Kidney capillary endothelial cell (primary cell): ENCODE results near the gene SGMS2.
"Not testable (repeated sequence)": the region's sequence is repeated elsewhere in the genome, so short reads cannot be mapped to it uniquely, and the experiment has no call there.

Source experiments
- DNase-seq: peaks from one replicate; pipeline ENCODE4 v3.0.0-alpha.2; 2018; ENCODE audit warnings: low spot score

SGMS2 gene

DNA sequence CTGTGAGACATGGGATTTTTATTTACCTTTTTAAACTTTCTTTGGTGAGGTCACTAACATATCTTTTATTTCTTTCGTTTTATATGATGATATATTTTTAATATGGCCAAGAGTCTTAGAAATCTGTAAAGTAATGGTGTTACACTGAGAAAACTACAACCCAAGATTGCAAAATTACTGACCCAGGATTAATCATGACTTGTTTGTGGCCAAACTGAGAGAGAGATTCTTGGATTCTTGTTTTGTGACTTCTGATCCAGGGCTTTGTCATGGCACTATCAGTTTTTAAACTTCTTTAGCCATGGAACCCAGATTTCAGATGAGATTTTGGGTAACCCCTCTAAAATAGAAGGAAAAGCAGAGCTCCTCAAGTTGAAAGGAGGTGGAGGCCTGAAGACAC, 42.0 kb downstream of the SGMS2 start:
- DNase-seq, result no peak

DNA sequence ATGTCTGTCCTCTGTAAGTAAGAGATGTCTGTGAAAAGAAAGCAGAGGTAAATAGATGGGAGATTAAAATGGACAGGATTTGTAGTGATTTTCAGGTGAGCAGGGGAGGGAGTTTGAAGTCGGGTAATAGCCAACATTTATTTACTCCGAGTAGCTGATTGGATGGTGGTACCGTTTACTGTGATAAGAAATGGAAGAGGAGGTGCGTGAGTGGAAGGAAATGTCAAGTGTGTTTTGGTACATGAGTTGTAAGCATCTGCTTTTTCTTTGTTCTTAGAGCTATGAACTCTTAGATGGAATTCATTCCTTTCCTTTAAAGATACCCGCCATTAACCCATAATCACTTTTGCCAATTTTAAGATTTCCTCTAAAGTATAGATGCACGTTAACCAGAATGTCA, 45.5 kb downstream of the SGMS2 start:
- DNase-seq, result no peak

DNA sequence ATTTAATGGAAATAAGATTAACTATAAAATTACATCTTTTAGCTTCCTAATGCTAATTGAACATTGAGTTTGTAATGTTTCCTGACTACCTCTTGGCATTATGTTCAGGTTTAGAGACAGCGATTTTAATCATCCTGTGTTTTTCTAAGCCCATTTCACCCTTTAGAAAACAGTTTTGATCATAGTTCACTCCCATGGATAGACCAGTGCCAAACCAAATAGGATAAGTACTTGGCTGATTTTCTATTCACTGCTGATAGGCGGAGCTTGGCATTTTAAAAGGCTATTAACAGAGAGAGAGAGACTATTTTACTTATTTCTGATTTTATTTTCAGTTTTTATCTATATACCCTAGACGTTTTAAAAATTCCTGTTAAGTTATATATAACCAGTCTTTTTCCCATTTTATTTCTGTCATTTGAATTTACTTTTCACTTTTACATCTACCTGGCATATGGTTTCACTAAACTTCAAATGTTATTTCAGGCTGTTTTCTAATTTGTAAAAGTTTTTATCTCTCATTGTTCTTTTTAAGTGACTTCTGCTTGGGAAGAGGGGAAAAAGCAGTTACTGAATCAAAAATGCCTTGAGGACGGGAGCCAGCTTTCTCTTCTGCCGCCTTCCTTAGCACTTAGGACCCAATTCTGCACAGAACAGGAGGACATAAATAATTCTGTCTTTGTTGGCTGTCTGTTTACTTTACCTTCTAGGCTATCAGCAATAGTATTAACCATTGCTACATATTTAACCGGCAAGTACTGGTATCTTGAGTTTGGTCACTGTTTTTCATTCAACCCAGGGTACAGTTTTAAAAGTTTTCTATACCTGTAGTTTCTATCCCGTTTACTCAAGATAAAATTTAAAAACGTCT, 46.4 kb downstream of the SGMS2 start:
- DNase-seq, result no peak

DNA sequence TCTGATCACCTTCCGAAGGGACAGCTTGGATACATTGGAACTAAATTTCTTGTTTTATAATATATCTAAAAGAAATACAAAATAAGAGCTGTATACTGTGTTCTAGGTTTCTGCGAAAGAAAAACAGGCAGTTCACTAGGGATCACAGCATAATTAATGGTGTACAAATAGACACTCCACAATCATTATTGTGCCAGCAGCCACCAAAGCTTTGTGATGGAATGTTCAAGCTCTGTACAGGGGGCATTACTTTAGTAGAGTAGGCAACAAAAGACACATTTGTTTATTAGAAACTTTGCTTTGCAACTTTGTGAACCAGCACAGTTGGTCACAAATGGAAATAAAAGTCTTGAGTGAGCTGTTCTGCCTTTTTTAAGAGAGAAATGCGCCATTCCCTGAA, 49.3 kb downstream of the SGMS2 start:
- DNase-seq, result no peak

DNA sequence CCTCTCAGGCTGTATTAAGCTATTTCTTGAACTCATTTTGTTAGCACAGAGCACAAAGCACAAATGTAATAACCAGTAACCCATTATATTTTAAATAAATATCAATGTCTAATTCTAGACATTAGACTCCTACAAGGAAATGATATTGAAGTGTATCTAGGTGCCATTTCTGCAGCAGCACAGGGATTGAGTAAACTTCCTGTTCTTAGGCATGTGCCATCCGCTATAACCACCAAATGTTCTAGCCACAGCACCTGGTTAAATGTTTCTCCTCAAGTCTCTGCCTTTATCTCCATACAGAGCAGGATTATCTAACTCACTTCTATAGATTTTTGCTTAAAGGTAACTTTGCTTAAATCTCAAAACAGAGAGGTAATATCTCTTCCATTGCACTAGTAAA, 51.4 kb downstream of the SGMS2 start:
- DNase-seq, result no peak

DNA sequence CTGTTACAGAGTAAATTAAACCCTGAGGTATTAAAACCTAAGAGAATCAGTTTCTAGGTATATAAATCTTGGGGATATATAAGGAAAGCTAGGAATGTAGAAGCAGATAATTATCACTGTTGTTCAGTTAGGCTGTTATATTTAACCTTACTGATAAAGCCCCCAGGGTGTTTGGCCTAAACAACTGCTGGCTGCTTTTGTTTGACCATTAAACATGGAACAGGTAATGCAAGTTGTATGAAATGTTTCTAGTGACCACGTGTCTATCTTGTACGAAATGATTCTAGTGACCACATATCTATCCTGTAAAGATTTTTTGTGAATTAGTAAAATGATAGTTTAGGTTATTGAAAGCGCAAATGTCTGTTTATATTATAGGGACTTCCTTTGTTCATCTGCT, 52.6 kb downstream of the SGMS2 start:
- no peak for DNase-seq

DNA sequence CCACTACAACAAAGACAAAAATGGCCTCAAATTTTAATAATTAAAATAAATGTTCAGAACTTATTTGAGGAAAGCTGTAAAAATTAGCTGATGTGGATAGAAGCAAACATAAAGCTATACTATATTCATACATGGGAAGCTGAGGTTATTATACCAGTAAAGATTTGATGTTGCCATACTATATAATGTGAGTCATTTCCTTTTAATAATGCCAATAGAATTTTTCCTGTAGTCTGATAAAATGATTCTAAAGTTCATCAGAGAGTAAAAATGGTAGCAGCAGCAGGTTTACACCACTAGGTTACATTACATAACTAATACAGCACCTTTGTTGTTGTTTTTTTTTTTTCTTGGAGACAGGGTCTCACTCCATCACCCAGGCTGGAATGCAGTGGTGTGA, 61.1 kb downstream of the SGMS2 start:
- DNase-seq, result no peak

DNA sequence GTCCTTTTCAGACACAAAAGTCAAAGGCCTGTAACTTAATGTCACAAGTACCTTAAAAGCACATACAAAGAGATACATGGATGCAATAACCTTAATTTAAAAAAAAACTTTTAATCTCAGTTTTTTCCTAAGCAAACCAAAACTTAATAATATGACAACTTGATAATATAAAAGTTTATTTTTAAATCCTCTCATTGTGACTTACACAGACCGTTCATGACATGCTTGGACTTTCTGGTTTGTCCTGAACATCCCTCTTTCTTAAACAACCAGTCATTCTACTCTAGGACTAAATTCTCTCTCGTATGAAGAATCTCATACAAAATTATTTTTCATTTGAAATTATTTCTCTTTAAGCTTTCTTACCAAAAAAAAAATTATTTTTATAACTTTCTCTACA, 63.5 kb downstream of the SGMS2 start:
- DNase-seq, result no peak

DNA sequence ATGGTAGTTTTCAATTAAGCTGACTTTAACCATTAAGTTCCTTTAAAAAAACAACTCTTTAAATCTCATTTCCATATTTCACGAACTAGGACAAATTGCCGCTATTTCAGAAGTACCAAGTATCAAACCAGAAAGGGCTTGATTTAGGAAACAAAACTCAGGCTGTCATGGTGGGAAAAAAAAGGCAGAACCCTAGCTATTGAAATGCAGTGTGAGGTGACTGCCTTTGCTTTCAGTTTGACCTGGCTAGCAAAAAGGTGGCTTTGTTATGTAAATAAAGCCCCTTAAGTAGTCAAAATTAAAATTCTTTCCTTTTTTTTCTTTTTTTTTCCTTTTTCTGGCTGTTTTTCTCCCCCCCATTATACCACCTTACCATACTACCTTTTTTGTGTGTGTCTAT, 66.0 kb downstream of the SGMS2 start:
- no peak for DNase-seq

DNA sequence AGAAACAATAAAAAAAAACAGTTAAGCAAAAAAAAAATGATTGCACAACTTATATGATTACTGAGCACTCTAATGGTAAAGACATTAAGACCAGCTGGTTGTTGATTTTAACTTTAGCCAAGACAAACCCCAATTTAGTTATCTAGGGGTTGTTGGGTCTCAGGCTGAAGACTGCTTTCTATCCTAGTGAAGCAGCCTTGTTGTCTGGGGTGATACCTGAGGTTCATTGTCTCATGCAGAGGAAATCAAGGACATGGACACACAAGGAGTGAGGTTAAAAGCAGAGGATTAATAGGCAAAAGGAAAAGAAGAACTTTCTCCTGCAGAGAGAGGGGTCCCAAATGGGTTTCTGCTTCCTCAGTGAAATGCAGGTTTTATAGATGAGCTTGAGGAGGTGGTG, 66.6 kb downstream of the SGMS2 start:
- DNase-seq, result no peak

DNA sequence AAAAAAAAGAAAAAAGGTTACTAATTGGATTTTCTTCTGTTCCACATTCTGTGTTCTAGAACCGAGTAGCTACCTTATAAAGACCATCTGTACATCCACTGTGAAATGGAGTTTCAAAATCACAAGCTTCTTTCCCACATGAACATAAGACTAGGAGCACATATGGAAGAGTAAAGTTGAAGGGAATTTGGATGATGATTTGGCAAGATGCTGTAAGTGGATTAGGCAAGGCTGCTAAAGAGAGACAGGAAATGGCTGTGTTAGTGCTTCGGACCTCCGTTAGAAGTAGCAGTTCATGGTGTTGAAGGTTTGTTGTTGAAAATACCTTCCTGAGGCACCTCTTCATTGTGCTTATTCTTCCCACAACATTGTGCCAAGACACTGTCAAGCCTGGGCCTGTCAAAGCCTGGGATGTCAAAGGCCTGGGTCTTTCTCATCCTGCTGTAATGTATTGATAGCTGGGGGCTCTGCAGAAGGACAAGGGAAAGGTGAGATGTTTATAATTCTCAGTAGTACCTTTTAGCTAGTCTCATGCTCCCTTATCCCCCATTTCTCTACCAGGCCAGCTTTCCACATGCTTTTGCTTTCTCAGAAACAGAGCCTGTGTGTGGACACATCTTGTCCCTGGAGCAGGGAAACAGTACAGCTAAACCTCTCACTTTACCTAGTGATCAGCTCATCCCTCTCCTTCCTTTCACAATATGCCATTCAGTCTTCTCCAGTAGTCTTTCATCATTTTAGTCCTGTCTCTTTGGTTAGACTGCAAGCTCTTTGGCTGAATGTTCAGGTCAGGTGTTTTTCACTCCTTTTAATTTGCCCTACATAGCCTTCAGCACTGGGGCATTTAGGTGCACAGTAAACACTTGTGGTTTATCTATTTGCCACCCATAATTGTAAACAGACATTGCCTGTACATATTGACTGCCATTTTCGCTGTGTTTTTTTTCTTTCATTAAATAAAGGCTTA, 68.7 kb downstream of the SGMS2 start:
- DNase-seq, result no peak

DNA sequence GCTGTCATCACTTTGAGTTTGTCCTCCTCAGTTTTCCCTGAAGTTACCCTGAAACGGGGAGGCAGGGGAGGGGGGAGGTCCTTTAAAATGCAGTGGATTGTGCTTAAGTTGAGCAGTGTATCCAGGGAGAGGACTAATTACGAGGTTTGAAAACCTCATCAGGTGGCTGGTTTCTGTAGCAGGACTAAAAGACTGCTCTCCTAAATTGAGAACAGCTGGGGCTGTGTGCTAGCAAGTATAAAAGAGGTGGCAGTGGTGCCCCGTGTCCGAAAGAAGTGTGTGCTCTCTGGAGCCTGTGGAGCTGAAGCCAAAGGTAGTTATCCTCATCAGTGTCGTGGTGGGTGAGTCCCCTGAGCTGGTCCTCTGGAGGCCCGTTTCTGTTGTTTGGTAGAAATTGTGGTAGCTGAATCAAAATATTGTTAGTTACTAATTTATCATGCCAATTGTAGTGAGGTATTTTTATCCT, 69.4 kb downstream of the SGMS2 start:
- DNase-seq, result no peak

DNA sequence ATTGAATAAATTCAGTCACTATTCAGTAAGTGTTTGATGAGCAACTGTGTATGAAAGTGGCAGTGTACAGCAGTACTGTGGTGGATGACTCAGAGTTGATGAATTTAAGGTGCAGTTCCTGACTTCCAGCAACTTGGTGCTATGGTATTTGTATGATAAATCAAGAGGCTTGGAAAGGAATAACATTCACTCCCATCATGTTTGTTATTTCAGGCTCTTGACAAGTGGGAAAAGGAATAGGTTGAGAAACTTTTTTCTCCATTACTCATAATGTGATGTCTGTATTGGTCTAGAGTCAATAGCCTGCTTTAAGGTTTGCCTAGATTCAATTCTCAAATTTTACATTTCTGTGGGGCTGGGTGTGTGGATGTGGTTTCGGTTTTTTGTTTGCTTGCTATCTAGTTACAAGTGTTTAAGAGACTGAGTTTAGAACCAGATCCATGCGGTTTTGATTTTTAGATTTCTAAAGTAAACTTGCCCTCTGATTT, 71.5 kb downstream of the SGMS2 start:
- peak; percentile 78 for DNase-seq

DNA sequence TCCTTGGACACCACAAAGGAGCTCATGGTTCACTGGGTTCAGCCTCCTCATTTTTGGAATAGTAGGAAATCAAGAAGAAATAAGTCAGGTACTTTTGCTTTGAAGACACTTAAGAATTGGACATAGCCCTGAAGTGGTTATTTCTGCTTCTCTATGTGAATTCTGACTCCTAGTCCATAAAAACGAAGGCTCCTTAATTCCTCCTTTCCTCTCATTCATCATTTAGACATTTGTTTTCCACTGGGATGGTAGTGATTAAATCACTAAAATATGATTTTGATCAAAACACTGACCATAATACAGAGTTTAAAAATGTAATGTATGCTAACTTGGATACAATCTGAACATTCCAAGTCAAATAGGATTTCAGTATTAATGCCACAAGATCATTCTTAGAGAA, 71.9 kb downstream of the SGMS2 start:
- DNase-seq, result no peak

DNA sequence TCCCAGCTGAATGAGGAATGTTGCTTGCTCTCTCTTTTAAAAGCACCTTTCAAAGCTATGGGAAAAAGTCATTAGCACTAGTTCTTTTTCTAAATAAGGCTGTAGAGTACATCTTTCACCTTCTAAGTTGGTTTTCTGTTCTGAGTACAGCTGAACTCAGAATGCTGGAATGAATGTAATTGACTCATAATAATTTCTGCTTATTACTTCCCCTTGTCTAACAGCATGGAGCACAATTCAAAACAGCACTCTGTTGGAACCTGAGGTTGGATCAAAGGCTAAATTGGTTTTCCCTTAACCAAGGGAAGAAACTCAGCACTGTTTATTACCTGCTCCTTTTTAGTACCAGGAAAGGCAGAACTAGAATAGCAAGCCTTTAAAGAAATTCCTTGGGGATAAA, 73.1 kb downstream of the SGMS2 start:
- DNase-seq, result no peak

DNA sequence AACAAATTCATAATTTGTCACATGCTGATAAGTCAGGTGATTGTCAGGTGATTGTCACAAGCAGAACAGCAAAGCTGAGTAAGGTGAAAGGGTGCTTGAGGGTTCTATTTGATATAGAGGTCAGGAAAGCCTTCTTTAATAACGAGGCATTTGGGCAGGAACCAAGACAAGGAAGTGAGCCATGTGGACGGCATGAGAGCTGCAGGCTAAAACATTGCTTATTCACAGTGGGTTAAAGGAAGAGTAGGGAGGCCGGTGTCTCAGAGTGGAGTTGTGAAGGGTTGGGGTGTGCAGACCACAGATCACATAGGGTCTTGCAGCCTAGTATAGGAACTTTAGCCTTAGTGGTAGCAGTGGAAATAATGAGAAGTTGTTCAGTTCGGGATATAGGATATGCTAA, 75.3 kb downstream of the SGMS2 start:
- DNase-seq, result no peak

DNA sequence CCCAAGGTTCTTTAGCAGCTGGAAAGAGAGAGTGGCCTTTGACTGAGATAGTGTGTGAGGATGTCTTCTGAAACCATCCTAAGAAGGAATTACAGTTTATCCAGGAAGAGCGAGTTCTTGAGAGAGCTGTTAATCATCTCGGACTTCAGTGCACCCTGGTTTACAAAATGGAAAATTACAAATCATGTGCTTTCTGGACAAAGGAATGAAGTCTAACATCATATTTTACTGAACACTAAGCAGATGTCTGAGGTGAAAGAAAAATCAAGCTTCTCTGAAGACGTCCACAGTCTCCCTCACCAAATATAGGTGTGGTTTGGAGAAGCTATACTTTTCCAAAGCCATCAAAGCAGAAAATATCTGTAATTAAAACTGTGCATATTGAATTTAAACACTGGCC, 75.8 kb downstream of the SGMS2 start:
- no peak for DNase-seq

DNA sequence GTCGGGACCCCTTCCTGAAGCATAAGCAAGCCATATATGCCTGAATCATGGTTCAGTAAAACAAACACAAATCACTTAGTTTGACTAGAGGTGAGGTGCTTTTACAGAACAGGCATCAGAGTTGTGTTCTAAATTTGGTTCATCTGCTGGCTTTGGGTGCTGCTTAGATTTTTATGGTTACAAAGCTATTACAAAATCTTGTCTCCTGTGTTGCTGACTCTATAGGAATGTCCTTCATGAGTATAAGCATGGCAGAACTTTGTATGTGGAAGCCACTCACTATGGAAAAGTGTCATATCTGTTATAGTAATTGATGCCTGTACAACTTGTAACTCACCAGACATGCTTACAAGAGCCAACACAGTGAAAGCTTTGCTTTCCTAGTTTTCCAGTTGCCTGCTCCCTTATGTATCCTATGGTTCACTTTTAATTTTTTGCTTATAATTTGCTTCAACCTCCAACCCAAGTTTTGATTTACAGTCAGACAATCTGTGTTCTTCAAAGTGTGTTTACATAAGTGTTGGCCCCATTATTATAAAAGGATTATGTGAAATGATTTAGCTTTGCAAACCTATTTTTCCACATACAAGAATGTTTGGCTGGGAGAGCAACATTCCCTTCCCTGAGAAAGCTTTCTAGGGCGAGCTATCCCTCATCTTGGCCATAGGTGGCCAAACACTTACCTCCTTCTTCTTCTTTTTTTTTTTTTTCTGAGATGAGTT, 76.6 kb downstream of the SGMS2 start:
- DNase-seq, result no peak

DNA sequence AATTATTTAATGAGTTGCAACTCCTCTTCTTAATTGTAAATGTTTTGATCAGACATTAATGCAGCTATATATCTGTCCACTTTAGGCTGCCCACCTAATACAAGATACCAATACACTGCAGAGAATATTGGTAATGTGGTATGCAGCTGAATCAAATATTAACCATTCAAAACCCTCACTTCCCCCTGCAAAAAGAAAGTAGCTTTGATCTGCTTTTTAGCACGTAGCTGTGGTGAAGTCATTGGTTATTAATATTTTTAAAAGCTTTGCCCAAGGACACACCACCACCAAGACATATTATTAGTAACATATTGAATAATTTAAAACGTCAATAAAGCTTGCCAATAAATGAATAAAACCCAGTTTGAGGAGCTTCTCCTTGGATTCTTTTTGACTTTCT, 78.0 kb downstream of the SGMS2 start:
- DNase-seq, result no peak

DNA sequence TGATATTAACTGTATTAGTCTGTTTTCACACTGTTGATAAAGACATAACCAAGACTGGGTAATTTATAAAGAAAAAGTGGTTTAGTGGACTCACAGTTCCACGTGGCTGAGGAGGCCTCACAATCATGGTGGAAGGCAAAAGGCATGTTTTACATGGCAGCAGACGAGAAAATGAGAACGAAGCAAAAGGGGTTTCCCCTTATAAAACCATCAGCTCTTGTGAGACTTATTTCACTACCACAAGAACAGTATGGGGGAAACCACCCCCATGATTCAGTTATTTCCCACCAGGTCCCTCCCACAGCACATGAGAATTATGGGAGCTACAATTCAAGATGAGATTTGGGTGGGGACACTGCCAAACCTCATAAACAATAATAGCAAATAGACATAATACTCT, 80.3 kb downstream of the SGMS2 start:
- DNase-seq, result not testable (repeated sequence)

DNA sequence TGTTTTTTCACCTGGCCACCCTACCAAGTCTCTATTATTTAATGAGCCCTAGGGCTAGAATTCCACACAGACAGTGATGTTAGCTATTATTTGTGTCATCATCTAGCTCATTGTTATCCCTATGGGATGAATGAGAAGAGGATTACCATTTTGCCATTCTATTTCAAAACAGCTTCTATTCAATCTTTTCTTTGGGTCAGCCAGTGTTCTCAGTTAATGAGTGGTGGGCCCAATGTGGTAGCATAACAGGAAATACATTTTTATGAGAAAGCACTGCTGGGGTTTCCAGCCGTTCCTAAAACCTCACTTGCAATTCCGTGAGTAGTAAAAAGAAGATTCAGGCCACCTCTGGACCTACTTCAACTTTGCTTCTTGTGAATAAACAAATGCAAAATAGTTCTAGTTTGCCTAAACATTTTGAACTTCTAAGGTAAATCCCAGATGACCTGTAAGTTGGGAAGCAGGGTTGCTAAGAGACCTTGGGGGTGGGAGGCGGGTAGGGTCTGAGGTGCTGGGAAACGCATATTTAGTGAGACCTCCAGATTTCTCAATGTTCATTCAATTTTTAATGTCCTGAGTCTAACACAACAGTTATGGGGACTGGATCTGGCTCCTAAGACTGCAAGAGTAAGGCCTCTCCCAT, 81.8 kb downstream of the SGMS2 start:
- no peak for DNase-seq

DNA sequence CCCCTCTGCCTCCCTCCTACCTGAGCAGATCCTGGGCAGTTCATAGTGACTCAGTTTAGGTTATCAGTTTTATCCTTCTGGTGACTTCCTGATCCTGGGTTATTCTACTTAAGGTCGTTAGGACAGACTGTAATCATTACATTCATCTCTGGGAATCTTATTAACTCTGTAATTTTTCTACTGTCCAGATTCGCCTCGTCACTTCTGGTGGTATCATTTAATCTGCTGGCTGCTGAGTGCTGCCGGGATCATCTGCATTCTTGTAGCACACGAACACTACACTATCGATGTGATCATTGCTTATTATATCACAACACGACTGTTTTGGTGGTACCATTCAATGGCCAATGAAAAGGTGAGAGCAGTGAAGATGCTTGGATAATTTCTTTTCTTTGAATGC, 83.6 kb downstream of the SGMS2 start:
- DNase-seq, result no peak
